Stimulated activated naive CD8-positive, alpha-beta T cell treated with anti-CD3 and anti-CD28 coated beads, Interleukin-15, Interleukin-2, amounts not matched to agents 100 U/mL and 50 U/mL, for 24 hours (primary cell): Measurements from ENCODE around the gene RANBP1.
A peak's percentile ranks its signal among the peaks of the same experiment; 100 is the strongest.

Experiments
- ATAC-seq: fragments of 150-1000 bp; cut with Tn5 transposase; one replicate; pipeline ENCODE4 v1.10.0; 2021
- DNase-seq: peaks from one replicate; pipeline ENCODE4 v3.0.0; 2021

The RANBP1 gene

DNA sequence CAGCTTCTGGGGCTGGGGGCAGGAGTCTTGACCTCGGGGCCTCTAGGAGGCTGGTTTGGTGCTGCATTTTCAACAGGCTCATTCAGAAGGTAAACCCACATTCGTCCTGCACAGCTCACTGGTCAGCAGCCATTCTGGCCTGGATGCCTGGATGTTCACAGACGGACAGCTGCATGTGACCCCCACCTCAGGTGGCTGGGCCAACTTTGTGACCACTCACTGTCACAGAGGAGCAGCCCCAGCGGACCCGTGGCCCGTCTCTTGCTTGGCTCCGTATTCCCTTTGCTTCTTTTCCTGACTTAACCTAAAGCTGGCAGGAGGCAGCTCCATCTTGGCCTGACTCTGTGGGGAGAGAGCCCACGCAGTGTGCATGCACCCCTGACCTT, 27.6 kb upstream of the RANBP1 start:
- DNase-seq: no peak
- ATAC-seq: no peak

DNA sequence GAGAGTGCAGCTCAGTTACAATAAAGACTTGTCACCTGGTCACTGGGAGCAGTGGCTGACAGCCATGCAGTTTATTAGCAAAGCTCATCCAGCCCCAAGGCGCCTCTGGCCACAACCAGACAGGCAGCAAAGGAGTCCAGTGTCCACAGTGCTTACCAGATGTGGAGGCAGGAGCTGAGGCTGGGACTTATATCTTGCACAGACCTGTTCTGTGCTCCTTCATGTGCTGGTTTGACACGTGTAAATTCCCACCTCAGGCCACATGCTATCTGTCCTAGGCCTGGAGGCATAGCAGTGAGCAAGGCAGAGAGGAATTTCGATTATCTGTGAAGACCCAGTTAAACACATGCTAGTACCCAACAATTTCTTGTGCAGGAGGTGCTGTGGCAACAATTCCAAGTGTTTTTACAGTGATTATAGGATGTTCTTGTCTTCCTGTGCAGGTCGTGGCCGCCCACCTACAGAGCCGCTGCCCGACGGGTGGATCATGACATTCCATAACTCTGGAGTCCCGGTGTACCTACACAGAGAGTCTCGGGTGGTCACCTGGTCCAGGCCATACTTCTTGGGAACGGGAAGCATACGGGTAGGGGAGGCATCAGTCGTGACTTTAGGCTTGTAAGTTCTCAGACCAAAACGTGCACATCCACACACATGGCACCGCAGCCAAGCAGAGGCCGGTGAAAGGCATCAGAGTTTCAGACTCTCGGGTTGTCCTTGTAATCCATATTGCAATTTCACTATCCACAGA, 26.5 kb upstream of the RANBP1 start:
- DNase-seq (no peak), ATAC-seq (no peak)

DNA sequence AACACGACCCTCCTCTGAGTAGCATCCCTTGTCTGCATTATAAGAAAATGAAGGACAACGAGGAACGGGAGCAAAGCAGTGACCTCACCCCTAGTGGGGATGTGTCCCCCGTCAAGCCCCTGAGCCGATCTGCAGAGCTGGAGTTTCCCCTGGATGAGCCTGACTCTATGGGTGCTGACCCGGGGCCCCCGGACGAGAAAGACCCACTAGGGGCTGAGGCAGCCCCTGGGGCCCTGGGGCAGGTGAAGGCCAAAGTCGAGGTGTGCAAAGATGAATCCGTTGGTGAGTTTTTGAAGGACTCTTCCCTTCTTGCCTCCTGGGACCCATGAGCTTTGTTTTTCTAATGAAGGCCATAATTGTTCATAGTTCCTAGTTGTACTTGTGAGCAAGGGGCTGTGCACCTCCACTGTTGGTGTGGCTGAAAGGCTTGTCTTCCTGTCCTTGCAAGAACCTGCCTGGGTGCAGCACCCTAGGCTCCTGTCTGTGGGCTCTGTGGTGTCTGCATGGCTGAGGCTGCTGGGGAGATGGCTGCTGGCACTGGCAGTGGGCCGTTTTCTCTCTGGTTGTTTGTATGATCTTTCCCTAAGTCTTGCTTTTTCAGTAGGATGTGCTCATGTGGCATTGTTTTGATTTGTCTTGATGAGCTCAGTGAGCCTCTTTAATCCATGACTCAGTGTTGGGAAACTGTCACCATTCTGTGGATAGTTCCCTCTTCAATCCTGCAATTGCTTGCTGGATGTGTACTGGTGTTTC, 25.8 kb upstream of the RANBP1 start:
- ATAC-seq: no peak
- DNase-seq: no peak

DNA sequence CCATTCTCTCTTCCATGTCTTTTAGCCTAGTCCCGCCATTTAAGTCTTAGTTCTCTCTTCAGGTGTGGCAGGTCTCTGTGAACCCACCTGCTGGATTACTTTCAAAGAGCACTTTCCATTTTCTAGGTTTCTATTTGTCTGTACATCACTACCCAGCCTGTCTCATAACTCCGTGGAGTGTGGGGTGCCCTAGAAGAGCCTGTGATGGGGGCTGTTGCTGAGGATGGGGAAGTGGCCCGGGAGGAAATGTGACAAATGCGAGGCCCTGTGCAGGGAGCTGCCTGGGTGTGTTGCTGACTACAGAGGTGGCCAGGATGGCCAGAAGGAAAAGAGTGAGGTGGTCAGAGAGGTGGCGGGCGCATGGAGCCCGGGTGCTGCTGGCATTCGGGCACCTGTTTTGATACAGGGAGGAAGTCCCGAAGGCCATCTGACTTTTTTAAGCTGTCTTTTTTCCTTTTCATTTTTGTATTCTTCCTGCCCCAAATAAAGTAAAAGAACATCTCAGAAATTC, 25.1 kb upstream of the RANBP1 start:
- no peak for DNase-seq
- no peak for ATAC-seq

DNA sequence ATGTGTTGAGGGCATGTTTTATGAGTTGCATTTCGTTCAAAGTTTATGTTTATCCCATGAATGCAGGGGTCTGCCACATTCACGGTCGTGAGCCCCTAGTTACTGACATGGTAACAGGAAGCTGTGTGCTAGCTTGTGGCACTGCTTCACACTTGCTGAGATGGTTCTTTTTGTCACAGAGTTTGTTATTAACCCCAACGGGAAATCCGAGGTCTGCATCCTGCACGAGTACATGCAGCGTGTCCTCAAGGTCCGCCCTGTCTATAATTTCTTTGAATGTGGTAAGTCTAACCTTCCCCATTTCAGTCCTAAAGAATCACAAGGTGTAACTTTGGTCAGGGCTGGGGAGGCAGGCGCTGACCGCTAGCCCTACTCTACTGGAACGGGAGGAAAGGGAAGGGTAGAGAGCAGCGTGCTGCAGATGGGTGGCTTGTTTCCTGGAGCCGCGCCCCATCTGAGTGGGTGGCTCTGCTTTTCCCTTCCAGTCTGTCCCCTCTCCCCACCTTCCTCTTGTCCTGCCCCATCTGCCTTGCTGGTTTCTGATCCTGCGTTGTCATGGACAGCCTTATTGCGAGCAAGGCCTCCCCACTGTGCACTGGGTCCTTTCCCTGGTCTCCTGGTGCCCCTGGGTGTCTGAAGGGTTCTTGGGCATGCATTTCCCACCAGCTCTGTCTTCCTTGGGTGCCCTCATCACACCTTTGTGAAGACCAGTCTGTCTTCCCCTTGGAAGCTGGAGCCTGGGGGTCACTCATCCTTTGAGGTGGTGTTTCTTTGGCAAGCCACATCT, 24.0 kb upstream of the RANBP1 start:
- DNase-seq: no peak
- no peak for ATAC-seq

DNA sequence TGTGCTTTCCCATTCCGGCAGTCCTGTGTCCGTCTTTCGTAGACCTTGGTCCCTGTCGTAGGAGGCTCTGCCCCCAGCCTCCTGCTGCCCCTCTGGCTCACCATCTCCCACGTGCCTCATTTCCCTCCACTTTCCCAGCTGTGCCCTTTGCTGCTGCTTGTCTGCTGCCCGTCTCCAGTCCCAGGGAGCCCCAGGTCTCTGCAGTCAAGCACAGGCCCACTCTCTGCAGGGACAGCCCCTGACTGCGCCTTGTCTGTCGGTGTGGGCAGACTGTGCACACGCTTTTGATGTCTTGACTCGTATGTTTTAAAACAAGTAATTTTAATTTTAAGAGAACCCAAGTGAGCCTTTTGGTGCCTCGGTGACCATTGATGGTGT, 23.4 kb upstream of the RANBP1 start:
- no peak for ATAC-seq

DNA sequence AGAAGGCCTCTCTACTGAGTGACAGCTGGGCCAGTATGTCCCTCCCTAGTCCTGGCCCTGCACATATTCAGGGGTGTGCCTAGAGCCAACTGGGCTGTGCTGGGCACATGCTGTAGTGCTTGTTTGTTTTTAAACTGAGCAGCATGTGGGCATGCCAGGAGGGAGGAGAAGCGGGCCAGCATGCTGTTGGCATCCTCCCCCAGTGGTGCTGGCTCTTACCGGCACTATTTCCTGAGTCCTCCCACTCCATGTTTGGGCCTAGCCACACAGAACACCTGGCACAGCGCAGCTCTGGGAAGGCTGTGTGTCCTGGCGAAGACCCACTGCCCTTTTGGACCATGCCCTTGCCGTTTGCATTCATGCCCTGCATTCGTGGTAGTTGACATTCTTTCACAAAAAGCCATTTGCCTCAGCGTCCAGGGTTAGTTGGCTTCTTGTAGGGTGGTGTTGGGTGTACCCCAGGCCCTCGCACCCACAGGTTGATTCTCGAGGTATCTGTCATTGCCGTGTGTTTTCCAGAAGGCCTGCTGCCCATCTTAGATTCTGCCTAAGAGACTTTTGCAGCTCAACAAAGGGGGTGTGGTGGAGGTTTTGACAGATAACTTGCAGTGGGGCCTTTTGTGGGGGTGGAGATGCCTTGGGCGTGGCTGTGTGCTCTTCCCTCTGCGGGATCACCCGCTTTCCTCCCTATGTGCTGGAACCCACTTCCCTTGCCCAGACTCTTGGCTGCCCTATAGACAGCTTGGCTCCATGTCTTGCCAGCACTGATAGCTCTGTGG, 22.3 kb upstream of the RANBP1 start:
- DNase-seq: no peak
- ATAC-seq: no peak

More for the DNA sequence above, 23.4 kb upstream of the RANBP1 start:
- DNase-seq: no peak

DNA sequence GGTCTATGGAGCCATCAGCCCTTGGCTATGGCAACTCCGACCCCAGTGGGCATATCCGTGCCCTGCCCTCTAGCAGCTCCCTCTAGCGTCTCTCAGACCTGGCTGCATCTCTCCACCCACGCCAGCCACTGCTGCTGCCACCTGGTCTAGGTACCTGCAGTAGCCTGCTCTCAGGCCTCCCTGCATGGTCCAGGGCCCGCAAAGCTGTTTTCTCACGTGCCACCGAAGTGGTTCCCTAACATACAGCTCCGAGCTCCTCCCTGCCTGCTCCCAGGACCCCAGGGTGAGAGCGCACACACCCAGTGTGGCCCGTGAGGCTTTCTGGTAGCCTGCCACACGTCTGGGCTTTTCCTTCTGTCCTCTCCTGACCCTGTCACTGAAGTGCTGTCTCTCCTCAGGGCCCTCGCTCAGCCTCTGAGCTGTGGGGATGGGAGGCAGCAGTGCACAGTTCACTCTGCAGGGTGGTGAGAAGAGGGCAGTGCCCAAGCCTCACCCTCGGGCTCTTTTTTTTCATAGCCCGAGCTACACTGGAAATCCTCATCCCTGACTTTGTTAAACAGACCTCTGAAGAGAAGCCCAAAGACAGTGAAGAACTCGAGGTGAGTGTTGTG, 21.6 kb upstream of the RANBP1 start:
- no peak for DNase-seq
- ATAC-seq: no peak

DNA sequence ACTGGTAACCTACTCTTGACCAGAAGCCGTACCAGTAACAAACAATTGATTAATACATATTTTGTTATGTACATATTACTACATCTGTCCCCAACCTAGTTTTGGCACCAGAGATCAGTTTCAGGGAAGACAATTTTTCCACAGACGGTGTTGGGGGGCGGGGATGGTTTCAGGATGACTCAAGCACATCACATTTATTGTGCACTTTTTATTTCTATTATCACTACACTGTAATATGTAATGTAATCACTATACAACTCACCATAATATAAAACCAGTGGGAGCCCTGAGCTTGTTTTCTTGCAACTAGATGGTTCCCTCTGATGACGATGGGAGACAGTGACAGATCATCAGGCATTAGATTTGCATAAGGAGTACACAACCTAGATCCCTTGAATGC, 20.4 kb upstream of the RANBP1 start:
- ATAC-seq (peak; percentile 16), DNase-seq (no peak)

DNA sequence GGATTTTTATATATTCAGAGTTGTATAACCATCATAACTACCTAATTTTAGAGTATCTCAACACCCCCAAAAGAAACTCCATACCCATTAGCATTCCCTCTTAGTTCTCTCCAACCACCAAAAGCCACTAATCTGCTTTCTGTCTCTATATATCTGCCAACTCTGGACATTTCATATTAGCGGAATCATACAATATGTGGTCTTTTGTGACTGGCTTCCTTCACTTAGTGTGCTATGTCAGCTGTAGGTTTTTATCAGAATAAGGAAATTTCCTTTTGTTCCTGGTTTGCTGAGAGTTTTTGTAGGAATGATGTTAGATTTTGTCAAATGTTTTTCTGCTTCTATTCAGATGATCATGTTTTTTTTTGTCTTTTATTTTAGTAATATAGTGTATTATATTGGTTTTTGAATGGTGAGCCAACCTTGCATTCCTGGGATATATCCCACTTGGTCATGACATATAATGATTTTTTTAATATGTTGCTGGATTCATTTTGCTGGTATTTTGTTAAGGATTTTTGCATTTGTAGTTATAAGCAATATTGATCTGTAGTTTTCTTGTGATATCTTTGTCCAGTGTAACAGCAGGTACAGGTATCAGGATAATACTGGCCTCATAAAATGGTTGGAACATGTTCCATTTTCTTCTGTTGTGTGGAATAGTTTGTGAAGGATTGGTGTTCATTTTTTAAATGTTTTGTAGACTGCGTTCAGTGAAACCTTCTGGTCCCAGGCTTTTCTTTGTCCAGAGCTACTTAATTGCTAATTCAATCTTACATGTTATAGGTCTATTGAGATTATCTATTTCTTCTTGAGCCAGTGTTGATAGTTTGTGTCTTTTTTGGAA, 19.1 kb upstream of the RANBP1 start:
- DNase-seq: no peak
- ATAC-seq: no peak

DNA sequence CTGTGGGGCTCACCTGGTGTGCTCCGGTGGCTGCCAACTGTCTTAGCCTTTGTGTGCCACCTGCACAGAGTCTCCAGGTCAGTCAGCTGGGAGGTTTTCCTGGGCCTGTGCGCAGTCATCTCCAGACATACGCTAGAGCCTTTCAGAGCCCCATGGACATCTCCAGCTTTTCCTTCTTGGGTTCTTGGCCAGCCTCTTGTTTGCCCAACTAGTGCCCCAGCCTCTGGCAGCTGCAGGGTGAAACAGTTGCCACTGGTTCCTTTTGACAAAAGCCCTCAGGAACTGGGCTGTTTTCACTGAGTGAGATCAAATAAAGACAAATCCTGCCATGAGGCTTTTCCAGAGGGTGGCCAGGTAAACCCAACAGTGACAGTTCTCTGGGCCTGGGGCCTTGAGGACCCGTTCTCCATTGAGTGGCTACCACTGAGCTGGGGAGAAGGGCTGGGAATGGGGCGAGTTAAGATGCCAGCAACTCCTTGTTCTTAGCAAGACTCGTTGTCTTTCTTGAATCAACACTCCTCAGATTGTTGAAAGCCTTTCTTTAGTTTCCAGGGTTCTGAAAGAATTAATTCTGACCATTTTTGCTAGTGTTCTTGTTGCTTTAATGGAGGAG, 16.7 kb upstream of the RANBP1 start:
- no peak for ATAC-seq
- no peak for DNase-seq

DNA sequence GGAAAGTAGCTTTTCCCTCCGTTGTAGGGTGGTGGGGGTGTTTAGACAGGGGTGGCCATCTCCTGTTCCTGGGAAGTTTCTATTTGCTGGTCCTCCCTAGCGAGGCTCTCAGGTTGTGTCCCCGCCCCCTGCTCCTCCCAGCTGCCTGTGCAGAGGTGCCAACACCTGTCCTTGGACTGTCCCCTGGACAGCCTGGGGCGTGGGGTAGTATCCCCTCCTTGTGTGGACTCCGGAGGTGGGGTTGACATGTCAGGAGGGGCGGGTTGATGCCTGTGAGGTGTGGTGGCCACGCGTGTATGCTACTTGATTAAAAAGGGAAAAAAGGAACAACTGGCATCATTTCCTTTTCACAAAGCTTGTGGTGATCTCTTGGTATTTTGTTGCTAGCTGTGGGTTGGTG, 14.3 kb upstream of the RANBP1 start:
- DNase-seq (no peak), ATAC-seq (no peak)

DNA sequence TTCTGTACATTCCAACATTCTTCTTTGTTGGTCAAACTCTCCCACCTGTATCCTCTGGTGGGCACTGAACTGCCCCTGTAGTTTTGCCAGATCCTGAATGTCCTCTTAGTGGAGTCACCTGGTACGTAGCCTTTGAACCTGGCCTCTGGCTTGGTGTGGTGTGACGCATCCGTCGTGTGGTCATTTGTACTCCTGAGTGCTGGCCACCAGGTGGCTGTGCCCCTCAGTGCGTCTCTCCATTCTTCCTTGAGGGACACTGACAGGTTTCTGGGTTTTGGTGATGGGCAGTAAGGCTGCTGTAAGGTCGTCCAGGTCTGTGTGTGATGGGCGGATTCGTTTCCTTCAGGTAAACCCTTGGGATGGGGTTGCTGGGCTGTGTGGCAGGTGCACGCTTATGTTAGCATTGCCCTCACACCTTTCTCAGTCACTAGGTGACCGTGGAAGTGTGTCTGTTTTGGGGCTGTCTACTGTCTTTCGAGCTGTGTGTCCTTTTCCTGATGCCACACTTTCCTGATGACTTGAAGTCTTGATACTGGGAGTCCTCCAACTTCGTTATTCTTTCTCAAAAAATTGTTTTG, 13.6 kb upstream of the RANBP1 start:
- ATAC-seq (no peak), DNase-seq (no peak)

DNA sequence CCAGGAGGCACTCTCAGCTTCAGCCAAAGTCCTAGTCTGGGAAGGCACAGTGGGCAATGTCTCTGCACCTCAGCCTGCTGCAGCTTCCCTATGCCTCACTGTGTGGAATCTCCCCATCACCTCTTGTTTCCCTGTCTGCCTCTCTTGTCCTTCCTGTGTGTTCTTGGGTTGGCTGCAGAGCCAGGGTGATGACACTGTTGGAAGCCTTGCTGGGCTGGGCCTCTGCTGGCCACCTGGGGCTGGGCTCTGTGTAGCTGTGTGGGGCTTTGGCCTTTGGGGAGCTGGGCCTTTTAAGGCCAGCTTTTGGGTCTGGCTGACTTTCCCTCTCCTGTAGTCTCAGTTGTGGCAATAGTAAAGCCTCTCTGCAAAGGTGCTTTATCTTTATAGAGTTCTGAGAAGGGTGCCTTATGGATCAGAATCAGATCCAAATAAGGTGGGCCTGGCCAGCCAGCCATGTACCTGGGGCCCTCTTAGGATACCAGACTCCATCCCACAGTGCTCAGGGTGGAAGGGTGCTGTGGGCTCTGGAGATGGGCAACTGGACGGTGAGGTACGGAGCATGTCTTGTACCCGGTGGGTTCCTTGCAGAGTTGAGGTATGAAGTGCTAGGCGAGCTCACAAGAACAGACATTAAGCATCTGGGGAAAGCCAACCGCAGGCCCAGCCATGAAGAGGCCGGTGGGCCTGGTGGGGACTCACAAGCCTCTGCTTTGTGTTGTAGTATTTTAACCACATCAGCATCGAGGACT, 10.3 kb upstream of the RANBP1 start:
- ATAC-seq: no peak
- DNase-seq: no peak

DNA sequence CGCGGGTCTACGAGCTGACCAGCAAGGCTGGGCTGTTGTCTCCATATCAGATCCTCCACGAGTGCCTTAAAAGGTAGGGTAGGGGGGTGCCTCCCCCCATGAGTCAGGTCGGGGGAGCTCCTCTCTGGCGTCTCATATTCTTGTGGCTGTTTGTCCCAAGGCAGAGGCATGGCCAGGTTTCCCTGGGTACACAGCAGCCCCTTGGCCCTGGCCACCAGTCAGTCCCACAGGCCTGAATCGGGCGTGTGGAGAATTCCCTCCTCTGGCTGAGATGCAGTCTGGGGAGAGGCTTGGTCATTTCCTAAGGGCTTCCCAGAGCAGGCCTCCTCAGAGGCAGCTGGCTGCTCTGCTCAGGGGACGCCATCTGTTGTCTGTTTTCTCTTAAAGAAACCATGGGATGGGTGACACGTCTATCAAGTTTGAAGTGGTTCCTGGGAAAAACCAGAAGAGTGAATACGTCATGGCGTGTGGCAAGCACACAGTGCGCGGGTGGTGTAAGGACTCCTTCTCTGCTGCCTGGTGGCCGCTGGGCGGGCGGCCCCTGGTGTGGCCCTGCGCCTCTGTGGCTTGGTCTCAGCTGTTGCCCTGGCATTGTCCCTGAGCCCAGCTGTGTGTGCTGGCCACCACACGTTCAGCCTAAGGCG, 9.6 kb upstream of the RANBP1 start:
- ATAC-seq: no peak
- DNase-seq: no peak

DNA sequence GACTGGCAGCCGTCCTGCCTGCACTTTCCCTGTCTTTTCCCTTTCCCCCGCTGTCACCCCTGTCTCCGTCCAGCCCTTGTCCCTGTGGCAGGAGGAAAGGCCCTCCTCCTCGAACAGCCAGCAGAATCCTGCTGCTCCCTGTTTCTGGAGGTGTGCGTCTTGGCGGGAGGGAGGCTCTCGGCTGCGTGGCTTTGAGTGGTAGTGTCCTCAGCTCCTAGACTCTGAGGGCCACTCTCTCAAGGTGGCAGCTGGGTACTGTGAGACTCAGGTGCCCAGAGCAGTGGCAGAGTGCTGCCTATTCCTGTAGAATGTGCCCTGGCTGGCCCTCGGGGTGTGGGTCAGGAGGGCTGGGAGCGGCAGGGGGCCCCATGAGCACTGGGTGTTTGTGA, 9.1 kb upstream of the RANBP1 start:
- no peak for ATAC-seq
- DNase-seq: no peak

DNA sequence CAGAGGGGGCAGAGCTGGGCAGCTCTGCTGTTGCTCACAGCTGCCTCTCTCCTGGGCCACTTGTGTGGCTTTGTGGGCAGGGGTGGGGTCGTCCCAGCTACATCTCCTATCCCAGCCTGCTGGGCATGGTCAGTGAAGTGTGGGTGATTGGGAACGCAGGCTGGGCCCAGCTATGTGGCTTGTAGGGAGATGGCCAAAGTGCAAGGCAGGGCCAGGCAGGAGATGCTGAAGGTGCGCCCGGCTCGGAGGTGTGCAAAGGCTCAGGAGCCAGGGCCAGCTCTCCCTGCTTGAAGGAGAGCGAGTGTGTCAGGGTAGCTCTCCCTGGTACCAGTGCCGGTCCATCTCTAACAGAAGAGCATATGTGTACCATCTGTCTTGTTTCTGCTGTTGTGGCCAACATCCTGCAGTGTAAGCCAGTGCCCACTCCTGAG, 8.4 kb upstream of the RANBP1 start:
- DNase-seq (no peak), ATAC-seq (no peak)

DNA sequence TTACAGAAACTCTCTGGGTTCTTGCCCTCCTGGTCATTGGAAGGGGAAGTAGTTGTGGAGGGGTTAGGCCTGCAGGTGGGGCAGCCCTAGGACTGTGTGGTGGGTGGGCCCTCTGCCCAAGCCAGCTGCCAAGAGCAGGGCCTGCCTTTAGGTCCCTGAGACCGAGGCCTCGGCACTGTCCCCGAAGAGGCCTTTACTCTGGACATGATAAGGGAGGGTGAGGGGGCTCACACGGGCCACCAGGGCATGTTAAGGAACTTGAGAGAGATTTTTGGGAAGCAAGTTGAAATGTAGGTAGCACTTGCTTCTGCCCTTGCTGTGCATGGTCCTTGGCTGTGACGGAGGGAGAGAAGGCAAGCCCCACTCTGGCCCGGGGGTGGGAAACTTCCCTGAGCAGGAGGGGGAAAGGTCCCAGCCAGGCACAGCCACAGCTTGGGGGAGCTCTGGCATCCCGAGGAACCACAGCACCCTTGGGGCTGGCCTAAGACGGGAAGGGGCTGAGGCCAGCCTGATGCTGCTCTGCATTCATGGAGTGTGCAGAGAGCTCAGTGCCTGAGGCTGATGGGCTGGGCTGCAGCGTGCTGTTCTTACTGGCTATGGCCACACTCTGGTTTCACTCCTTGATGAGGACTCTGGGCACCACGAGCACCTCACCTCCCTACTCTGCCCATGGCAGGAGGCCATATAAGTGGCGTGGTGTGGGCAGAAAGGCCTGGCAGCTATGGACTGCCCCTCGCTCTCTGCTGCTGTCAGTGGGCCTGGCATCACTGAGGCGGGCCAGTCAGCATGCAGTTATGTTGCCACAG, 7.8 kb upstream of the RANBP1 start:
- no peak for ATAC-seq
- DNase-seq: no peak
